Measurements from ENCODE around the gene B4GALT5.
"Not testable (repeated sequence)": the region's sequence is repeated elsewhere in the genome, so short reads cannot be mapped to it uniquely, and the experiment has no call there.

The B4GALT5 gene

GRCh38 chr20:49713753-49714712 lies at the start of gene B4GALT5:
Gene B4GALT5, minus strand, starts transcription at chr20:49713878. Its CDS starts 188 bp downstream, at chr20:49713690.
- peak; percentile 85 for DNase-seq

GRCh38 chr20:49762940-49763766 lies 49.5 kb upstream of the B4GALT5 start:
- no peak for DNase-seq

GRCh38 chr20:49761888-49762287 lies 48.2 kb upstream of the B4GALT5 start:
- not testable (repeated sequence) for DNase-seq

- DNase-seq: no peak
Observed at GRCh38 chr20:49759266-49759950, 45.7 kb upstream of the B4GALT5 start.

- no peak for DNase-seq
Observed at GRCh38 chr20:49758781-49759180, 45.1 kb upstream of the B4GALT5 start.

GRCh38 chr20:49757597-49757996 lies 43.9 kb upstream of the B4GALT5 start:
- no peak for DNase-seq

GRCh38 chr20:49756241-49756640 lies 42.6 kb upstream of the B4GALT5 start:
- no peak for DNase-seq

- DNase-seq: no peak
Observed at GRCh38 chr20:49754596-49754995, 40.9 kb upstream of the B4GALT5 start.

- DNase-seq: no peak
Observed at GRCh38 chr20:49753133-49753532, 39.5 kb upstream of the B4GALT5 start.

- DNase-seq: no peak
Observed at GRCh38 chr20:49752201-49752903, 38.7 kb upstream of the B4GALT5 start.

- no peak for DNase-seq
Observed at GRCh38 chr20:49751397-49751736, 37.7 kb upstream of the B4GALT5 start.

GRCh38 chr20:49750611-49751396 lies 37.1 kb upstream of the B4GALT5 start:
- peak; percentile 95 for DNase-seq

GRCh38 chr20:49749625-49750024 lies 35.9 kb upstream of the B4GALT5 start:
- no peak for DNase-seq

- no peak for DNase-seq
Observed at GRCh38 chr20:49748525-49748838, 34.8 kb upstream of the B4GALT5 start.

GRCh38 chr20:49747707-49748524 lies 34.2 kb upstream of the B4GALT5 start:
- no peak for DNase-seq

- no peak for DNase-seq
Observed at GRCh38 chr20:49742948-49743347, 29.3 kb upstream of the B4GALT5 start.

GRCh38 chr20:49741977-49742376 lies 28.3 kb upstream of the B4GALT5 start:
- no peak for DNase-seq

GRCh38 chr20:49740807-49741206 lies 27.1 kb upstream of the B4GALT5 start:
- DNase-seq: no peak

- DNase-seq: no peak
Observed at GRCh38 chr20:49739042-49739441, 25.4 kb upstream of the B4GALT5 start.

GRCh38 chr20:49737260-49737659 lies 23.6 kb upstream of the B4GALT5 start:
- DNase-seq: no peak

- DNase-seq: no peak
Observed at GRCh38 chr20:49729780-49730179, 16.1 kb upstream of the B4GALT5 start.

Data from RPMI8226 (cell line).